Measurements from ENCODE around the gene ANGPTL1.
"Not testable (repeated sequence)": the region's sequence is repeated elsewhere in the genome, so short reads cannot be mapped to it uniquely, and the experiment has no call there.

ANGPTL1 gene

GRCh38 chr1:178849918-178850317 lies 21.0 kb downstream of the ANGPTL1 start:
- no peak overlapping the region for H3K27ac Mint-ChIP-seq

GRCh38 chr1:178847919-178848318 lies 23.0 kb downstream of the ANGPTL1 start:
- not testable (repeated sequence) for H3K27ac Mint-ChIP-seq; ATAC-seq (replicated peaks); H3K27me3 Mint-ChIP-seq; H3K4me3 Mint-ChIP-seq; H3K4me1 Mint-ChIP-seq (ENCODE audit: low read depth in 2 of 2); DNase-seq; H3K9me3 Mint-ChIP-seq; H3K36me3 Mint-ChIP-seq (ENCODE audit: insufficient read depth)

More at GRCh38 chr1:178849918-178850317, 21.0 kb downstream of the ANGPTL1 start:
- Mint-ChIP-seq H3K36me3 (ENCODE audit: insufficient read depth) (peaks cover 6% of the 10 kb centered on the region), H3K27me3 (no peaks in the 10 kb centered on the region), H3K9me3 (no peaks in the 10 kb centered on the region), H3K4me3 (no peak overlapping the region), H3K4me1 (ENCODE audit: low read depth in 2 of 2) (no peaks in the 10 kb centered on the region)
- DNase-seq (no peak), ATAC-seq (replicated peaks) (no peak)

- no peaks in the 10 kb centered on the region for H3K4me1 Mint-ChIP-seq (ENCODE audit: low read depth in 2 of 2)
- H3K4me3 Mint-ChIP-seq, result no peak overlapping the region
- H3K9me3 Mint-ChIP-seq, result no peaks in the 10 kb centered on the region
- ATAC-seq (replicated peaks) (no peak), DNase-seq (no peak)
- H3K27me3 Mint-ChIP-seq, result no peaks in the 10 kb centered on the region
- H3K36me3 Mint-ChIP-seq (ENCODE audit: insufficient read depth), result peaks cover 6% of the 10 kb centered on the region
- H3K27ac Mint-ChIP-seq, result no peak overlapping the region
These were observed 23.5 kb downstream of the ANGPTL1 start for GRCh38 chr1:178847396-178847849.

GRCh38 chr1:178846306-178846705 lies 24.6 kb downstream of the ANGPTL1 start:
- no peak for DNase-seq
- no peak overlapping the region for H3K27ac Mint-ChIP-seq

GRCh38 chr1:178844436-178844835 lies 26.4 kb downstream of the ANGPTL1 start:
- Mint-ChIP-seq H3K4me1 (ENCODE audit: low read depth in 2 of 2) (no peaks in the 10 kb centered on the region), H3K9me3 (peaks cover 0 to 1% of the 10 kb centered on the region in 2 donors), H3K27me3 (no peaks in the 10 kb centered on the region), H3K4me3 (no peak overlapping the region), H3K27ac (no peak overlapping the region), H3K36me3 (ENCODE audit: insufficient read depth) (peaks cover 6% of the 10 kb centered on the region)
- no peak for ATAC-seq (replicated peaks)
- no peak for DNase-seq

More at GRCh38 chr1:178846306-178846705, 24.6 kb downstream of the ANGPTL1 start:
- Mint-ChIP-seq H3K4me3 (no peak overlapping the region), H3K4me1 (ENCODE audit: low read depth in 2 of 2) (no peaks in the 10 kb centered on the region), H3K9me3 (no peaks in the 10 kb centered on the region), H3K27me3 (no peaks in the 10 kb centered on the region), H3K36me3 (ENCODE audit: insufficient read depth) (peaks cover 6% of the 10 kb centered on the region)
- no peak for ATAC-seq (replicated peaks)

- Mint-ChIP-seq H3K27ac (no peak overlapping the region), H3K9me3 (no peaks in the 10 kb centered on the region), H3K36me3 (ENCODE audit: insufficient read depth) (peaks cover 3% of the 10 kb centered on the region), H3K4me1 (ENCODE audit: low read depth in 2 of 2) (no peaks in the 10 kb centered on the region), H3K4me3 (no peak overlapping the region), H3K27me3 (peaks cover 0 to 19% of the 10 kb centered on the region in 2 donors)
- DNase-seq, result no peak
- ATAC-seq (replicated peaks), result no peak
These were observed 45.7 kb downstream of the ANGPTL1 start for GRCh38 chr1:178825167-178825566.

- no peaks in the 10 kb centered on the region for H3K9me3 Mint-ChIP-seq
- no peak for ATAC-seq (replicated peaks)
- H3K4me1 Mint-ChIP-seq (ENCODE audit: low read depth in 2 of 2), result no peaks in the 10 kb centered on the region
- no peak overlapping the region for H3K27ac Mint-ChIP-seq
- H3K27me3 Mint-ChIP-seq, result peaks cover 0 to 19% of the 10 kb centered on the region in 2 donors
- DNase-seq, result no peak
- peaks cover 3% of the 10 kb centered on the region for H3K36me3 Mint-ChIP-seq (ENCODE audit: insufficient read depth)
- H3K4me3 Mint-ChIP-seq, result no peak overlapping the region
These were observed 49.6 kb downstream of the ANGPTL1 start for GRCh38 chr1:178821134-178821866.

GRCh38 chr1:178819123-178819522 lies 51.8 kb downstream of the ANGPTL1 start:
- no peaks in the 10 kb centered on the region for H3K36me3 Mint-ChIP-seq (ENCODE audit: insufficient read depth)

GRCh38 chr1:178818416-178818815 lies 52.5 kb downstream of the ANGPTL1 start:
- H3K36me3 Mint-ChIP-seq (ENCODE audit: insufficient read depth), result no peaks in the 10 kb centered on the region
- no peak for DNase-seq
- H3K27me3 Mint-ChIP-seq, result peaks cover 0 to 8% of the 10 kb centered on the region in 2 donors
- H3K4me3 Mint-ChIP-seq, result no peak overlapping the region
- no peak for ATAC-seq (replicated peaks)
- no peaks in the 10 kb centered on the region for H3K9me3 Mint-ChIP-seq
- H3K27ac Mint-ChIP-seq, result no peak overlapping the region
- H3K4me1 Mint-ChIP-seq (ENCODE audit: low read depth in 2 of 2), result no peaks in the 10 kb centered on the region

More at GRCh38 chr1:178819123-178819522, 51.8 kb downstream of the ANGPTL1 start:
- Mint-ChIP-seq H3K27ac (no peak overlapping the region), H3K9me3 (no peaks in the 10 kb centered on the region), H3K4me1 (ENCODE audit: low read depth in 2 of 2) (no peaks in the 10 kb centered on the region), H3K4me3 (no peak overlapping the region), H3K27me3 (peaks cover 0 to 14% of the 10 kb centered on the region in 2 donors)
- DNase-seq (no peak), ATAC-seq (replicated peaks) (no peak)

GRCh38 chr1:178810585-178810984 lies 60.3 kb downstream of the ANGPTL1 start:
- H3K9me3 Mint-ChIP-seq, result no peaks in the 10 kb centered on the region
- ATAC-seq (replicated peaks) (no peak), DNase-seq (no peak)
- H3K4me1 Mint-ChIP-seq (ENCODE audit: low read depth in 2 of 2), result no peaks in the 10 kb centered on the region
- peaks cover 0 to 7% of the 10 kb centered on the region in 2 donors for H3K27me3 Mint-ChIP-seq
- H3K27ac Mint-ChIP-seq, result no peak overlapping the region
- no peak overlapping the region for H3K4me3 Mint-ChIP-seq
- no peaks in the 10 kb centered on the region for H3K36me3 Mint-ChIP-seq (ENCODE audit: insufficient read depth)

GRCh38 chr1:178808529-178808928 lies 62.3 kb downstream of the ANGPTL1 start:
- no peaks in the 10 kb centered on the region for H3K4me1 Mint-ChIP-seq (ENCODE audit: low read depth in 2 of 2)
- no peaks in the 10 kb centered on the region for H3K9me3 Mint-ChIP-seq
- ATAC-seq (replicated peaks) (no peak), DNase-seq (no peak)
- H3K36me3 Mint-ChIP-seq (ENCODE audit: insufficient read depth), result no peaks in the 10 kb centered on the region
- H3K27ac Mint-ChIP-seq, result no peak overlapping the region
- H3K27me3 Mint-ChIP-seq, result peaks cover 0 to 7% of the 10 kb centered on the region in 2 donors
- H3K4me3 Mint-ChIP-seq, result no peak overlapping the region

- Mint-ChIP-seq H3K36me3 (ENCODE audit: insufficient read depth) (no peaks in the 10 kb centered on the region), H3K4me3 (no peak overlapping the region), H3K27me3 (peaks cover 0 to 7% of the 10 kb centered on the region in 2 donors), H3K27ac (no peak overlapping the region), H3K9me3 (no peaks in the 10 kb centered on the region), H3K4me1 (ENCODE audit: low read depth in 2 of 2) (no peaks in the 10 kb centered on the region)
- DNase-seq (no peak), ATAC-seq (replicated peaks) (no peak)
These were observed 64.1 kb downstream of the ANGPTL1 start for GRCh38 chr1:178806665-178807300.

GRCh38 chr1:178802873-178803272 lies 68.0 kb downstream of the ANGPTL1 start:
- Mint-ChIP-seq H3K9me3 (no peaks in the 10 kb centered on the region), H3K27me3 (peaks cover 0 to 7% of the 10 kb centered on the region in 2 donors), H3K27ac (no peak overlapping the region), H3K4me3 (no peak overlapping the region), H3K36me3 (ENCODE audit: insufficient read depth) (no peaks in the 10 kb centered on the region), H3K4me1 (ENCODE audit: low read depth in 2 of 2) (no peaks in the 10 kb centered on the region)
- ATAC-seq (replicated peaks), result no peak
- DNase-seq, result no peak

Data from effector memory CD8-positive, alpha-beta T cell (primary cell).